ENCODE data around the gene SUGCT.
"Not testable (repeated sequence)": the region's sequence is repeated elsewhere in the genome, so short reads cannot be mapped to it uniquely, and the experiment has no call there.

Gene SUGCT

DNA sequence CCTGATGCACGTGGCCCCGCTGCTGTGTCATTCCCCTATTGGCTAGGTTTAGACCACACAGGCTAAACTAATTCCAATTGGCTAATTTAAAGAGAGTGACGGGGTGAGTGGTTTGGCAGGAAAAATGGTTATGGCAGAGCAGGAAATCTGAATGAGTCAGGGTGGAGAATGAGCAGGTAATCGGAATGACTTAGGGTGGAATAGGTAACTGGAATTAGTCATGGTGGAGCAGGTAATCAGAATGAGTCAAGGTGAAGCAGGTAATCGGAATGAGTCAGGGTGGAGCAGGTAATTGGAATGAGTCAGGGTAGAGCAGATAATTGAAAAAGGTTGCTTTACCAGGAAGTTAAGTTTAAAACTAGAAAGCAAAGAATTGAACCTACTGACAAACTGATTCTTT, 7.1 kb downstream of the SUGCT start:
- DNase-seq, result not testable (repeated sequence)

DNA sequence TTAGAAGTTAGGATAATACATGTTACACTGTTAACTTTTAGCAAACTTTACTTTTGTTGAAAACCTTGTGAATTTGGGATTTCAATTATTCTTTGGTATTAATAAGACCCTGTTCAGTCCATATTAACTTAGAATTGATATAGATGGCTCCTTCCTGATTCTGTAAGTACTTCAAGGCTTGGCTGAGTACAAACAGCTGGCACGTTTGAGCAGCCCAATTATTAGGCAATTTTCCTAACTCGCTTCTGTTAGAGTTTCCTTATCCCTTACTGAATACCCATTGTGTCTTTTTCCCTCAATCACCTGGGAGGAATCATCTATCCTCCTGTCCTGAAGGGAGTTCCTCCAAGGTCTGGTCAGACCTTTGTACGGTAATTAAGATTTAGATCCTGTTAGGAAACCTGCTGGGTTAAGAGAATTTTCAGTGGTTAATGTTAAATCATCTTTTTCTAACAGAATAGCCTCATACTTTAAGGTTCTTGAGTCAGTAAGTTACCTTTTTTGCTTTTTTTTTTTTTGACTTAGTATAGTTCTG, 10.9 kb downstream of the SUGCT start:
- not testable (repeated sequence) for DNase-seq

DNA sequence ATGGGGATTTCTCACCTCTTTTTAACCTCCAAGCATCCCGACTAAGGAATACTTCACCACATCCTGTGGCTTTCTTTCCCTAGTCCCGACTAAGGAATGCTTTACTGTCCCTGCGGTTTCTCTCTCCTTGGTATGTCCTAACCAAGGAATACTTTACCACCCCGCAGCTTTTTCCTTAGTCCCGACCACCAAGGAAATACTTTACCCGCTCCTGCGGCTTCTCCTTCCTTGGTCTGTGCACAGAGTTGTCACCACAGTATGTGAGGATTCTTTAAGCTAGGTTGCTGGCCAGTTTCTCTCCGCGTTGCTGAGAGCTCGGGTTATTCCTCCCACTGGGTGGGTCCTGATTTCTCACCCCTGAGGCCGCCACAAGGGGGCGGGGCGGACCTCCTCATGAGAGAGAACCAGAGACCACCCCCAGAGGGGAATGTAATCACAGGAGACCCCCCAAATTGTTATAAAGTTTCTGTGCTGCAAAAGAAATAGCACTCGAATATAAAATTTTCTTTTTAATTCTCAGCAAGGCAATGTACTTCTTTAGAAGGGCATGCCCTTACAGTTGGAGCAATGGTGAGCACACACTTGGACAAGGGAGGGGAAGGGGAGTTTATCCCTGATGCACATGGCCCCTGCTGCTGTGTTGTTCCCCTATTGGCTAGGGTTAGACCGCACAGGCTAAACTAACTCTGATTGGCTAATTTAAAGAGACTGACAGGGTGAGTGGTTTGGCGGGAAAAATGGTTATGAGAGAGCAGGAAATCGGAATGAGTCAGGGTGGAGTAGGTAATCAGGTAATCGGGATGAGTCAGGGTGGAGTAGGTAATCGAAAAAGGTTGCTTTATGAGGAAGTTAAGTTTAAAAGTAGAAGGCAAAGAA, 12.8 kb downstream of the SUGCT start:
- no peak for DNase-seq

DNA sequence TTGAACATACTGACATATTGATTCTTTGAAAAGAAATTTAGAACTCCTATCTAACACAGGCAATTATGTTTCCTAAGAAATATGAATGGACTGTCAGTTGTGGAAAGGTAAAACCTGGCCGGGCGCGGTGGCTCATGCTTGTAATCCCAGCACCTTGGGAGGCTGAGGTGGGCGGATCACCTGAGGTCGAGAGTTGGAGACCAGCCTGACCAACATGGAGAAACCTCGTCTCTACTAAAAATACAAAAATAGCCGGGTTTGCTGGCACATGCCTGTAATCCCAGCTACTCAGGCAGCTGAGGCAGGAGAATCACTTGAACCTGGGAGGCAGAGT, 13.4 kb downstream of the SUGCT start:
- not testable (repeated sequence) for DNase-seq

DNA sequence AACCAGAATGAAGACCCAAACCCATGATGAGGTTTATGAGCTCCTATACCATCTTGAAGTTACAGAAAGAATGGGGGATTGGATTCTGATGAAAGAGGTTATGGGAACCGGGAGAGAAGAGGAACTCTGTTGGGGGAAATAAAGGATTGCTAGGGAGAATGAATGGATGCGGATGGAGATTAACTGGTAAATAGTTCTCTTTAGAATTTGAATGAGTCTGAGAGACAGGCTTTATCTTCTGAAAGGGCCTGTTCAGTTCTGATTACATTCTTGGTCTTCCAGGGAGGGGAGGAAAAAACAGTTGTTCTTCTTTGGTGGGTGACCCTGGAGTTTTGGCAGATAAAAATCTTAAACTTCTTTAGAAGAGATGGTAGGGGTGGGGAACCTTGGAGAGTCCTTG, 13.9 kb downstream of the SUGCT start:
- no peak for DNase-seq

DNA sequence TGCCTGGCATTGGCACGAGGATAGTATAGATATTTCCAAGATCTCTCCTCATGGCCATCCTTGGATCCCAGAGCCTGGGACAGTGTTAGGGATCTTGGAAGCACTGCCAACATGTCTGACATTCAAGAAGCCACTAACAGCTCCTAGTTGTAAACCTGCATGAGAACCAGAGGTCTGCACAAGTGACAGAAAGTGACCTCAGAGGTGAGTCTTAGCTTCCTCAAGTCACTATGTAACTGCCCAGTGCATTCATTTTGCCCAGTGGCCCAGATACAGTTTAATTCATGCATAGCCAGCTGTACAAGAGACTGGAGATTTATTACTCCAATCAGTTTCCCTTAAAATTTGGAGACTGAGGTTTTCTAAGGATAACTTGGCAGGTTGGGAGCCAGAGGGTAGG, 16.7 kb downstream of the SUGCT start:
- no peak for DNase-seq

DNA sequence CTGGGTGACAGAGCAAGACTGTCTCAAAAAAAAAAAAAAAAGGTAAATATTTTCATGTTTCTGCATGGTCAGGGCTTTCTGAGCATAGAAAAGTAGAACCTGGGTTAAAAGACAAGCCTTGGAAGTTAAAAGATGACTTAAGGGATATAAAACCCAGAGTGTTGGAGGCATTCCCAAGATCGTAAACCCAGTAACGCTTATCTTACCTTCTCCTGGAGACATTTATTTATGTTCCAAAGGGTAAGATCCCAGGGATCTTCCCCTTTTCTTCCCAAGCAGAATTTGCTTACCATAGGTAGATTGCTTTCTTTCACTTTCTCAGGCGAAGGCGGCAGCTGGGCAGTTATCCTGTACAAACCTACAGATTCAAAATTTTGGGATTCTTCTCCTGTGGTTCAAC, 22.2 kb downstream of the SUGCT start:
- no peak for DNase-seq

DNA sequence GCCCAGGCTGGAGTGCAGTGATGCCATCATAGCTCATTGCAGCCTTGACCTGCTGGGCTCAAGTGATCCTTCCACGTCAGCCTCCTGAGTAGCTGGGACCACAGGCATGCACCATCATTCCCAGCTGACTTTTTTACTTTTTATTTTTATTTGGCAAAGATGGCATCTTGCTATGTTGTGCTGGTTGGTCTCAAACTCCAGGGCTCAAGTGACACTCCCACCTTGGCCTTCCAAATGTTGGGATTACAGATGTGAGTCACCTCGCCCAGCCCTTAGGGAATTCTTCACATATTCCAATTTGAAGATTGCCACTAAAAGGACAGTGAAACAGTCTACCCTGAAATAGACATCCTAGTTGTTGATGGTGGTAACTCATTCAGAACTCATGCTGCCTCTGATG, 27.7 kb downstream of the SUGCT start:
- no peak for DNase-seq

DNA sequence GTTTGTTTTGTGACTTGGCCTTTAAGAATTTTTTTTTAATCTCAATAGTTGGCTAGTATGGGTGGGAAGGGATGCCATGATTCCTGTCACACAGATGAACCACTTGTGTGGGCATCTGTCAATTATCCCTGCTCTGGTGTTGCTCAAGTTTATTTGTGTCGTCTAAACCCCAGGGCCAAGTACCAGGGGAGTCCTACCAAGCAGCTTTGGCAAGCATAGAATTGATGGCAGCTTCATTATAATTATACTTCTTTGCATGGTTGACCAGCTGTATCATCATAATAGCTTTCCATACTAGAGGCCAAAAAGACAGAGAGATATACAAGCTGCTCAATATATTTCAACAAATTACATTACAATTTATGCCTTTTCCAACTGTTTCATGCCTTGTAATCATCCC, 30.4 kb downstream of the SUGCT start:
- no peak for DNase-seq

DNA sequence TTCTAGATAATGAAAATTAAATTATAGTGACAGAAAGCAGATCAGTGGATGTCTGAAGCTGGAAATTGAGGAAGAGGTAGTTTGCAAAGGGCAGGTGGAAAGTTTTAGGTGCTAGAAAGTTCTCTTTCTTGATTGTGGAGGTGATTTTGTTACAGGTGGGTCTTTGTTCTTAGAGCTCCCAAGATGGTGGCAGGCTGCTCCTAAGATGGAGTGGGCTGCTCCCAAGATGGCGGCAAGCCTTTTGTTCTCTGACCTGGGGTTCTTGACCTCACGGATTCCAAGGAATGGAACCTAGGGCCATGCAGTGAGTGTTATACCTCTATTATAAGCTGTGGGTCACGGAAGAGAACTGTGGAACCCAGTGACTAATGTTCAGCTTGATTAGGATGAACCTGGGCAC, 32.5 kb downstream of the SUGCT start:
- no peak for DNase-seq

DNA sequence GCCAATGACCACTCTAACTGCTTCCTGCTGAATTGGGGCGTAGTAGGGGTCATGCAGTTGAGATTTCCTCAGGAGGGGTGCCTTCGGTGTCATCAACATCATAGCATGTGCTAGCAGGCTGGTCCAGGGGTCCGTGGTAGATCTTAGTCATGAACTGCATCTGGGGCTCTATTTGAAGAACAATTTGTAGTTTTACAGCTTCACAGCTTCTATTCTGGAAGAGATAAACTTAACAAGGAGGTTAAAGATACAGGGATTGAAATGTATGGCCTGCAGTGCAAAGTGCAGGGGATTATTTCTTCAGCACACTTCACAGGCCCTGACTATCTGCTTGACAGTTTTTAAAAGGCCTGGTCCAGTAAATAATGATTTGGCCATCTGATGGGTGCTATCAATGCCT, 33.5 kb downstream of the SUGCT start:
- DNase-seq, result not testable (repeated sequence)

DNA sequence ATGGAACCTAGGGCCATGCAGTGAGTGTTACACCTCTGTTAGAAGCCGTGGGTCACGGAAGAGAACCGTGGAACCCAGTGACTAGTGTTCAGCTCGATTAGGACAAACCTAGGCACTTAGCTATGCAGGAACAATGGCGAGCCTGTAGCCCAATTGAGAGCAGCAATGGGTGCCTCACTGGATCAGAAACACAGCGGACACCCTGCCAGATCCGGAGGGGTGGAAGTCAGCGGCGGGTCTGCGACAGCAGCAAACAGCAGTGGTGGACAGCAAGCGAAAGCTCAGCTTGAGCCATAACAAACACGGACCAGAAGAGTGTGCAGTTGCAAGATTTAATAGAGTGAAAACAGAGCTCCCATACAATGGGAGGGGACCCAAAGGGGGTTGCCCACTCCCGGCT, 38.3 kb downstream of the SUGCT start:
- DNase-seq, result not testable (repeated sequence)

DNA sequence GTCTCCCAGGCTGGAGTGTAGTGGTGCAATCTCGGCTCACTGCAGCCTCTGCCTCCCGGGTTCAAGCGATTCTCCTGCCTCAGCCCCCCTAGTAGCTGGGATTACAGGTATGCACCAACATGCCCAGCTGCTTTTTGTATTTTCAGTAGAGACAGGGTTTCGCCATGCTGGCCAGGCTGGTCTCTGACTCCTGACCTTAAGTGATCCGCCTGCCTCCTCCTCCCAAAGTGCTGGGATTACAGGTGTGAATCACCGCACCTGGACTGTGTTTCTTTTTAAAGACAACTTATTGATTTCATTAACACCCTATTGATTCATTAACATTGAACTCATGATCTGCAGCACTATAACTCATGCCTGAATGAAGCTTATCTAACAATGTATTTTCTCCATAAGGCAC, 40.5 kb downstream of the SUGCT start:
- not testable (repeated sequence) for DNase-seq

DNA sequence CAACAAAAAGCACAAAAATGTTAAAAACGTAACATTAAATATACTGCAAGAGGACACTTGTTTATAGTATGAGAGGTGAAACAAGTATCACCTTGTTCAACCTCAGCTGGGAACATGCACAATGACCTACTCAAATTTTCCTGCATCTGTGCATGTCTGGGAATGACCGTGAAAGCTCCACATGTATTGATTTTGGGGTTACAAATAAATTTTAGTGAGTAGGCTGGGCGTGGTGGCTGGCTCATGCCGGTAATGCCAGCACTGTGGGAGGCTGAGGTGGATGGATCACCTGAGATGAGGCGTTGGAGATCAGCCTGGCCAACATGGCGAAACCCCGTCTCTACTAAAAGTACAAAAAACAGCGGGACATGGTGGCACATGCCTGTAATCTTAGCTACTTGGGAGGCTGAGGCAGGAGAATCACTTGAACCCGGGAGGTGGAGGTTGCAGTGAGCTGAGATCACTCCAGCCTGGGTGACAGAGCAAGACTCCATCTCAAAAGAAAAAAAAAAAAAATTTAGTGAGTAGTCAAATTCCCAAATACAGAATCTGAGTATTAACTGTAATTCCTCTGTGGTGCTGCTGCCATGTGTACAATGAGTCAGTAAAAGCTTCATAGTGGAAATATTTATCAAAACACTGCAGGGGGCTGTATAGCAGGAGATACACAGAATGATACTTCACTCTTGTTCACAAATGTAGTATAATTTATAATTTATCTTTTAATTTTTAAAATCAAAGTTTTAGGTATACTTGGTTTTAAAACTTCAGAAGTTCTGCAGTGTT, 41.1 kb downstream of the SUGCT start:
- no peak for DNase-seq

DNA sequence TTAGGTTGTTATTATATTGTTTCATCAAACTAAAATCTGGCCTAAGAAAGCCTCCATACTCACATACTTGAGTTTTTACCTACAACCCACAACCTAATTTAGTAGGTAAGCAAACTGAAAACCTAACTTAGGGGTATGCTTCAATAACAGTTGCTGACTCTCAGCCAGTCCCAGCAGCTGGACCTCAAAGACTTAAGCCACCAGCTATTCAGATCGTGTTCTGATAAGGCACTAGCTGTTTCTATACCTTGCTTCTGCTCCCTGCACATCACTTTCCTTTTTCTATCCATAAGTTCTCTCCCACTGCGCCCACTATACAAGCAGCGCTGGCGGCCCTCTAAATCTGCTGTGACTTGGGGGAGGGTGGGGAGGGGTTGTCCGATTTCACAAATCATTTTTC, 42.3 kb downstream of the SUGCT start:
- no peak for DNase-seq

DNA sequence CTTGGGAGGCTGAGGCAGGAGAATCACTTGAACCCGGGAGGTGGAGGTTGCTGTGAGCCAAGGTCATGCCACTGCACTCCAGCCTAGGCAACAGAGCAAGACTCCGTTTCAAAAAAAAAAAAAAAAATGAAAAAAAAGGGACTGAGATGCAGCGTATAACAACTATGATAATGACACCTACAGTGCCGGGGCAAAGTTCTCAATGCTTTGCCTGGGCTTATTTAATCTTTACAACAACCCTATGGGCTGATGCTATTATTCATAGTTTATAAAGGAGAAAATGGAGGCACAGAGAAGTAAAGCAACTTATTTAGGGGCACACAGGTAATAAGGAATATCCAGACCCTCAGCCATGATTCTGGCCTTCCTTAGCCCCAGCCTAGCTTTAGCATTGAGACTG, 47.6 kb downstream of the SUGCT start:
- DNase-seq, result no peak

DNA sequence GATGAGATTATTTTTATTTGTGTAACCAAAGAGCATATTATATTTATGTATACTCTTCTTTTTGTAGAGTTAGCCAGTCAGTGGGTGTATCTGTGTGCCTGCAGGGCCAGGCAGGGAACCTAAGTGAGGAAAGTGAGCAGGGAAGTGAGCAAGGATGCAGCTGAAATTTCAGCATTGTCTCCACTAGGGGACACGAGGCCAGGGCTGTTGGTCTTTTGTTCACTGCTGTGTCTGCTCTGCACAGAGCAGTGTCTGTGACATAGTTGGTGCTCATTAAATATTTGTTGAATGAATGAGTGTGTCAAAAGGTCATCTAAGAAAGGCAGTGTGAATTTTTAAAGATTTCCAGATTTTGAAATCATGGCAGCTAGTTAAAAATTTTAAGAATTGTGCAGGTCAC, 51.8 kb downstream of the SUGCT start:
- no peak for DNase-seq

DNA sequence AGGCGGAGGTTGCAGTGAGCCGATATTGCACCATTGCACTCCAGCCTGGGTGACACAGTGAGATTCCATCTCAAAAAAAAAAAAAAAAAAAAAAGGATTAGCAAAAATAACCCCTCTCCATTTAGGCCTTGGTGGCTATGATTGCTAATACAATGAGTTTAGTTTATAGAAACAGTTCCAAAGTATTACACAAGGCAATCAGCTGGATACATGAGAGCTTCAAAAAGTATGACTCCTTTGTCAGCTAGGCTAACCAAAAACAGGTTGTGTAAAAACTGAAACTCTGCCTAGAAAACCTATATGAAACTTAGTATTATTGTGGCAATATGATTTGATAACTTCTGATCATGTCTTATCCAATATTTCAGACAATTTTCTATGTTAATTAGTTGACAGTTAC, 57.2 kb downstream of the SUGCT start:
- no peak for DNase-seq

DNA sequence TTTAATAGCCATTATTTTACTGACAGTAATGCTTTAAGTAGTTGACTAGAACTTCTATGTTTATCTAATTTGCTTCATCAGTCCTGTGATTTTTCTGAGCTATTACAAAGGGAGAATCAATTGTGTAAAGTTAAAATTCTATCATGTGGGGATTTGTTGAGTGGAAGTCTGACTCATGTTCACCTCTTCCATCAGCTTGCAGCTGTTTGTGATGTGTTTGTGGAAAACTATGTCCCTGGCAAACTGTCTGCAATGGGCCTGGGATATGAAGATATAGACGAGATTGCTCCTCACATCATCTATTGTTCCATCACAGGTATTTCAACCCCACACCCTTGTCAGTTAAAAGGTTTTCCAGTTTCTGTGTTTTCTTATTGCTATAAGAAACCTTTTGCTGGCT, 59.9 kb downstream of the SUGCT start:
- no peak for DNase-seq

DNA sequence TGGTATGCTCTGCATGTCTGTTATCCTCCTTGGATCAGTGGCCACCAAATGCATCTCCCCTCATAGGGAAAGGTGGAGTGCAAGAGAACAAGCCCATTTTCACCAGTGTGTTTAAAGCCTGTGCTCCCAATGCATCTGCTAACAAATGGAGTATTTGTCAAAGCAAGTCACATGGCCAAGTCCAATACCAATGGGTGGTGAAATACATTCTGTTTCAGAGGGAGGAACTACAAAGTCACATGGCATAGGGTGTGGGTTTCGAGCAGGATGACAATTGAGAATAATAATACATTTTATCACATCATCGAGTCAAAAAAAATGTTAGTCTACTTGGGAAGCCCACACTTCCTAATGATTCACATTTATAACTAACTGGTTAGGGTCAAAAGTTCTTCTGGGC, 62.7 kb downstream of the SUGCT start:
- DNase-seq, result no peak

DNA sequence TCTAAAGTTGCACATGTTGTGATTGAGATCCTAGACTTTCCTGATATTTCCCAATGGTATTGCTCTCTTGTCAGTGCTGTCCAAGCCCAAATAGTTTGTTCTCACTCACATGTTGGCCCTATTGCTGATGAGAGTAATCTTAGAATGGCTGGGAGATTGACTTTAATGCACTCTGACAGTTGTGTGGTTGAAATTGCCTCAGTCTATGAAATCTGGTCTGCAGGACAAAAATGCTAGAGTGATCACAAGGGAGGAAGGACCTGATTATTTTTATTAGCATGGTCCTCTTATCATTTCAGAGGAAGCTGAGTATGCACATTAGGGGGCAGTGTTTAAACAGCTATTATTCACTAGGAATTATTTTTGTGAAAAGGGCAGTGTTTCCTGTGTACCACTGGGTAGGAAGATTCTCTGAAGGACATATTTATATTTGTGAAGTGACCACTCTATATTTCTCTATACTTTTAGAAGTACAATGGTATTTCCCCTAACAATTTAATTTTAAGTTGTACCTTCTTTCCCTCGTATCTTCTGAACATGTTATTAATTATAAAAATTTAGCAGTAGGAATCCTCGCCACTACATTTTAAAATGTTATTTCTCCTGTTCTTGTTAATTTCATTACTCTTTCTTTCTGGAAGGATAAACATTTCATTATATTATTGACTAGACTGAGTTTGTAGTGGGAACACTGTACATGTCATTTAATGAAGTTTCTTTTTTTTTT, 64.4 kb downstream of the SUGCT start:
- DNase-seq, result no peak

DNA sequence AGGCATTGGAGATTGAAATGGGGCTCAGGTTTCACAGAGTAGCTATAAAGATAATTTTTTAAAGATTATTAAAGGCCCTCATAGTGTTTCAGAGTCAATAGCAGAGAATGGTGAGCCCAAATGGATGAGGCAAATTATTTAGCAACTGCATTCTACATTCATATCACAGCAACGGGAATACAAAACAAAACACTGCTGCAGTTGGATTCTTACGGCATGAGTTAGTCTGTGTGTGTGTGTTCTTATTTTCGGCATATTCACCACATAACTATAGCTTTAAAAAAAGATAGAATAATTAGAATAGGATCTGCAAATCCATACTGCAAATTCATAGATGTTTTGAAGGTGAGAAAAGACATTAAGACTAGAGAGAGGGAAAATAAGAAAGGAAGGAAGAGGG, 66.0 kb downstream of the SUGCT start:
- DNase-seq, result no peak

DNA sequence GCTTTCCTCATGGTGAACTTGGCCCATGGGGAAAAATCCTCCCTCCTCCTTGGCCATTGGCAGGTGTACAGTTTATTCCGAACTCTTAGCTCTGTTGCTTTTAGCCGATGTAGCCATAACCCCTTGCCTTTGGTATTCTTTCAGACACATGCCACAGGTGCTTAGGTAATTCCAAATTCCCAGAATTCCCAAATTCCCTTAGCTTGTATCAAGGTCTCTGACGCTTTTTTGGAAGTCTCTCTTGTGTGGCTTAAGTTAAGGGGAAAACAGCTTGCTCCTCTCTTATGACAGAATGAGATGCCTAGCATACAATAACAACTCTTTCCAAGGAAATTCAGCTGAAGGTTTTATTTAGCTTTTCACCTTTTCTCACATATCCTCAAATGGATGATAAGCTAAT, 68.0 kb downstream of the SUGCT start:
- no peak for DNase-seq

DNA sequence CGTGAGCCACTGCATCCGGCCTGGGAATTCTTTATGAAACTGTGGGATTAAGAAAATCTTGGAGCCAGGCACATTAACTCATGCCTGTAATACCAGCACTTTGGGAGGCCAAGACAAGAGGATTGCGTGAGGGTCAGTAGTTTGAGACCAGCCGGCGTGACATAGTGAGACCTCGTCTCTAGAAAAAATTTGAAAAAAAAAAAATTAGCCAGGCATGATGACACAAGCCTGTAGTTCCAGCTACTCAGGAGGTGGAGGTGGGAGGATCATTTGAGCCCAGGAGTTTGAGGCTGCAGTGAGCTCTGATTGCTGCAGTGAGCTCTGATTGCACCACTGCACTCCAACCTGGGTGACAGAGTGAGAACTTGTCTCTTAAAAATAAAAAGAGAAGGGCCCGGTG, 69.8 kb downstream of the SUGCT start:
- no peak for DNase-seq

Data from CD4-positive, alpha-beta T cell treated with Interleukin-15 for 1 hour (primary cell).